K562 (cell line): ENCODE measurements around the gene CALB2. TPM values are rescaled to one million over a fixed set of nuclear protein-coding genes. Genes with fewer than 3 reads are reported as not detected.

Experiments
- ATAC-seq: fragments of 200-7000 bp; cut with Tn5 transposase; 3 replicates; pipeline ENCODE4 v1.9.1; 2020; ENCODE audit warnings: moderate library complexity
- BruUV-seq: library from RNA; stranded (reverse); fragments of 400-500 nt; replicated peaks from 2 replicates; lab custom pipeline; 2021; lab: Mats Ljungman, UMichigan
- CTCF ChIA-PET: fragments of 300-600 bp; formaldehyde crosslinking; extraction: SDS; loops from one replicate; lab custom pipeline; 2021; ENCODE audit warnings: low intra/inter-chr PET ratio; lab: Yijun Ruan, JAX
- POLR2A ChIA-PET: fragments of 300-600, 350-650 bp; sonication (Branson Sonifier 250); formaldehyde crosslinking; extraction: SDS; loops from one replicate; lab custom pipeline; 2021; ENCODE audit warnings: antibody characterized with exemption, inconsistent platforms; lab: Yijun Ruan, JAX
- DNase-seq, 4 experiments: peaks; one replicate each; pipeline versions ENCODE4 v3.0.0 to v3.0.0-alpha.2; 2011 to 2018; ENCODE audit warnings: low spot score in 3 of 4, mixed read lengths in 3 of 4; ENCODE audit errors: extremely low read depth in 1 of 4
- FAIRE-seq: peaks from 2 replicates; lab custom pipeline; 2011; peaks lifted over from hg19 to GRCh38; lab: Jason Lieb, UNC
- H2AFZ ChIP-seq: 2 replicates; pipeline ENCODE4 v1.6.0; 2011; ENCODE audit warnings: low read depth, low read length, control low read depth, inconsistent platforms
- H3K27ac ChIP-seq: fragments of 200-600 bp; 3 replicates; pipeline ENCODE4 v1.8.0; 2011; ENCODE audit warnings: low read depth, mild to moderate bottlenecking, control low read depth, inconsistent platforms, low read length, moderate library complexity, mixed read lengths; ENCODE audit errors: extremely low read depth
- H3K27me3 ChIP-seq, 2 experiments: fragments of 300-600 bp in 1 of 2; 2 replicates in 1 of 2; 3 replicates in 1 of 2; pipeline versions ENCODE4 v1.6.0 to v1.8.0; 2011; ENCODE audit warnings: inconsistent platforms in 2 of 2, low read length in 2 of 2, mild to moderate bottlenecking in 1 of 2, mixed read lengths in 1 of 2, moderate library complexity in 1 of 2; ENCODE audit not compliant: control insufficient read depth in 2 of 2, insufficient read depth in 2 of 2
- H3K36me3 ChIP-seq: fragments of 300-600 bp; 3 replicates; pipeline ENCODE4 v1.8.0; 2011; ENCODE audit warnings: mild to moderate bottlenecking, low read length, inconsistent platforms; ENCODE audit not compliant: control insufficient read depth, insufficient read depth
- H3K4me1 ChIP-seq, 2 experiments: fragments of 200-600 bp in 1 of 2; replicated peaks in 1 of 2; 2 replicates in 1 of 2; 3 replicates in 1 of 2; pipeline versions ENCODE4 v1.5.1 to v1.8.0; 2011; ENCODE audit warnings: inconsistent platforms in 2 of 2, low read length in 2 of 2, mild to moderate bottlenecking in 1 of 2, mixed read lengths in 1 of 2, moderate library complexity in 1 of 2; ENCODE audit not compliant: control insufficient read depth in 2 of 2, insufficient read depth in 2 of 2
- H3K4me2 ChIP-seq: 2 replicates; pipeline ENCODE4 v1.6.1; 2011; ENCODE audit warnings: low read length, control low read depth, inconsistent platforms, mixed read lengths; ENCODE audit not compliant: insufficient read depth
- H3K4me3 ChIP-seq: fragments of 200-600 bp; sonication (generic), shearing (Covaris generic); 2 replicates; pipeline ENCODE4 v1.5.1; 2016; ENCODE audit warnings: control low read depth, inconsistent platforms
- H3K79me2 ChIP-seq: fragments of 200-600 bp; 3 replicates; pipeline ENCODE4 v1.8.0; 2011; ENCODE audit warnings: low read length, inconsistent platforms; ENCODE audit not compliant: control insufficient read depth, insufficient read depth
- H3K9ac ChIP-seq, 2 experiments: 2 replicates each; pipeline versions ENCODE4 v1.6.0 to v1.6.1; 2011; ENCODE audit warnings: low read depth in 2 of 2, low read length in 2 of 2, control low read depth in 1 of 2, inconsistent platforms in 1 of 2, mild to moderate bottlenecking in 1 of 2, mixed read lengths in 1 of 2; ENCODE audit not compliant: insufficient read depth in 1 of 2
- H3K9me1 ChIP-seq: one replicate; pipeline ENCODE4 v1.6.0; 2011; ENCODE audit warnings: inconsistent platforms, mild to moderate bottlenecking, low read length, moderate library complexity; ENCODE audit not compliant: control insufficient read depth, insufficient read depth
- H3K9me3 ChIP-seq: replicated peaks from 2 replicates; pipeline ENCODE4 v1.5.1; 2011; ENCODE audit warnings: low read depth, low read length, inconsistent platforms; ENCODE audit not compliant: control insufficient read depth, insufficient read depth
- H4K20me1 ChIP-seq: replicated peaks from 2 replicates; pipeline ENCODE4 v1.6.1; 2011; ENCODE audit warnings: low read length, inconsistent platforms, mixed read lengths; ENCODE audit not compliant: control insufficient read depth, insufficient read depth
- FOSL1 ChIP-seq: fragments of 200-800 bp; sonication (Bioruptor generic); conservative IDR thresholded peaks from 2 replicates; pipeline ENCODE4 v1.6.1; 2016; ENCODE audit warnings: missing genetic modification characterization, missing compliant biosample characterization
- FOXK1 ChIP-seq: sonication (generic); formaldehyde crosslinking; IDR thresholded peaks from 2 replicates; pipeline ENCODE4 v1.8.0; 2022; ENCODE audit warnings: missing genetic modification reagents, mild to moderate bottlenecking, borderline replicate concordance
- HNRNPLL ChIP-seq: fragments of 200-400 bp; formaldehyde crosslinking; IDR thresholded peaks from 2 replicates; pipeline ENCODE4 v1.6.1; 2017; ENCODE audit warnings: low read length, low read depth, mild to moderate bottlenecking; ENCODE audit not compliant: poor library complexity, severe bottlenecking
- MCM7 ChIP-seq, 2 experiments: fragments of 450-650 bp; IDR thresholded peaks; 2 replicates each; pipeline ENCODE4 v1.6.1; 2016 to 2018
- MTA2 ChIP-seq: fragments of 450-650 bp; IDR thresholded peaks from 2 replicates; pipeline ENCODE4 v1.6.1; 2016; ENCODE audit warnings: low read depth
- NONO ChIP-seq, 2 experiments: fragments of 200-400 bp in 1 of 2; fragments of 450-650 bp in 1 of 2; formaldehyde crosslinking in 1 of 2; IDR thresholded peaks; 2 replicates each; pipeline ENCODE4 v1.6.1; 2017; ENCODE audit warnings: low read depth in 2 of 2, mild to moderate bottlenecking in 2 of 2, moderate library complexity in 2 of 2, low read length in 1 of 2
- PTTG1 ChIP-seq: fragments of 450-650 bp; IDR thresholded peaks from 2 replicates; pipeline ENCODE4 v1.6.1; 2016; ENCODE audit warnings: low read depth, mild to moderate bottlenecking, missing genetic modification characterization, missing compliant biosample characterization
- PURB ChIP-seq: sonication (generic); formaldehyde crosslinking; IDR thresholded peaks from 2 replicates; pipeline ENCODE4 v1.9.0; 2021; ENCODE audit warnings: low read depth, mild to moderate bottlenecking, missing genetic modification reagents
- TEAD4 ChIP-seq, 2 experiments: sonication (generic) in 1 of 2; formaldehyde crosslinking in 1 of 2; IDR thresholded peaks; 2 replicates each; pipeline versions ENCODE4 v1.6.1 to v1.8.0; 2012 to 2022; ENCODE audit warnings: borderline replicate concordance in 1 of 2, inconsistent platforms in 1 of 2, low read length in 1 of 2, mild to moderate bottlenecking in 1 of 2, missing genetic modification reagents in 1 of 2
- WGBS: fragments of 100-300 bp; shearing (Covaris generic); methylation state at CpG from one replicate; pipeline ENCODE4 v1.1.6; 2016; ENCODE audit warnings: low coverage, mixed read lengths; ENCODE audit not compliant: insufficient coverage; ENCODE audit errors: missing lambda C conversion rate; 5-methylcytosine and 5-hydroxymethylcytosine counted together
- in situ Hi-C: fragments of 300-500 bp; cut with MboI; formaldehyde crosslinking; loops from 4 replicates; pipeline ENCODE4 v1.15.0; 2018; ENCODE audit warnings: inconsistent platforms, mixed read lengths
- intact Hi-C: fragments of 100-400 bp; cut with micrococcal nuclease; formaldehyde crosslinking; loops from 2 replicates; pipeline ENCODE4 v1.14.2; 2022
- polyA plus RNA-seq, 8 experiments: library from polyadenylated mRNA; depleted of rRNA in 4 of 8; stranded (reverse) in 5 of 8; unstranded in 3 of 8; fragments of >200 nt; fragmentation: Nextera tagmentation in 2 of 8; fragmentation: Illumina TruSeq in 1 of 8; extraction: Ambion mirVana in 2 of 8; extraction: Trizol in 1 of 8; gene quantifications; 2 replicates each; pipeline versions ENCODE4 v1.2.1 to v1.2.3, GENCODE V29; 2011 to 2014; ENCODE audit warnings: inconsistent platforms in 1 of 8, missing spikeins in 1 of 8
- total RNA-seq, 7 experiments: library from RNA; depleted of rRNA in 6 of 7; stranded (reverse); fragments of >200 nt in 6 of 7; fragmentation: Illumina TruSeq in 2 of 7; extraction: Trizol in 2 of 7; gene quantifications; 2 replicates each; pipeline versions ENCODE4 v1.2.1 to v1.2.3, GENCODE V29; 2011 to 2021; ENCODE audit warnings: low replicate concordance in 1 of 7
- TF ChIP-seq, protein P1 (sequence below): sonication (generic); formaldehyde crosslinking; IDR thresholded peaks from 2 replicates; pipeline ENCODE4 v1.8.0; 2022; ENCODE audit warnings: mild to moderate bottlenecking, missing genetic modification reagents
- TF ChIP-seq, protein P2 (sequence below): fragments of 250-450 bp; sonication (Bioruptor Pico); IDR thresholded peaks from 2 replicates; pipeline ENCODE4 v1.4.0; 2020; ENCODE audit warnings: mild to moderate bottlenecking, moderate library complexity

Gene CALB2
- total and polyA plus RNA-seq, 9 of the 15 experiments (the other 6 are each of a cell fraction or from before 2014, with no cell fraction given) = not detected

DNA sequence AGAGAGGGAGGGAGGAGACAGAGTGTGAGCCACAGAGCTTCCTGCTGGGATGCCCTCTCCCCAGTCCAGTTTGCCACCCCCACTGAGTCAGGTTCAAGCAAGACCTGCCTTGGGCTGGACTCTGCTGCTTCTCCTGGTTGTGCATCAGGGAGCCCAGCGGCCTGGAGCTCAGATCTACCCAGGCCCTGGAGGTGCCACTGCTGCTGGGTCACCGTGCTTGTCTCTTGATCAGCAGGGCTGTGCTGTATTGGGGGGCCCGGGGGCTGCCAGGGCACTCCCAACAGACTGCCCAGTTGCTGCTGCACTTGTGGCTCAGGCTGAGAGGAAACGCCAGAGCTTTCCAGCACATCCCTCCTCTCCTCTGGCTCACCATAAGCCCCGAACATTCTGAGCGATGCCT, 74.4 kb downstream of the CALB2 start:
- in situ Hi-C loops = no loop called here
- no peak for FAIRE-seq
- no peak overlapping the region for H3K9ac ChIP-seq
- CTCF ChIA-PET = no interaction called here
- H3K4me2 ChIP-seq = no peak overlapping the region
- peaks cover 3% of the 10 kb centered on the region for H3K9me1 ChIP-seq
- intact Hi-C loops = loop anchor here (5.0 kb wide), 1 partner anchor 64 kb away; no protein-coding TSS in a partner anchor
- H3K4me1 ChIP-seq = peaks cover 12 to 18% of the 10 kb centered on the region in 2 experiments; a peak in 4 of 5 replicates
- BruUV-seq = no TSS peak
- H3K36me3 ChIP-seq = no peaks in the 10 kb centered on the region
- peaks cover 13 to 51% of the 10 kb centered on the region in 2 experiments; a peak in 4 of 5 replicates for H3K27me3 ChIP-seq
- no peak for TF ChIP-seq FOSL1 (tag)
- TF ChIP-seq NONO (IDR thresholded peaks at IDR 0.05; ENCODE audit: low read depth in 2 of 2, low read length in 1 of 2) = no peak
- TF ChIP-seq, protein P1, sequence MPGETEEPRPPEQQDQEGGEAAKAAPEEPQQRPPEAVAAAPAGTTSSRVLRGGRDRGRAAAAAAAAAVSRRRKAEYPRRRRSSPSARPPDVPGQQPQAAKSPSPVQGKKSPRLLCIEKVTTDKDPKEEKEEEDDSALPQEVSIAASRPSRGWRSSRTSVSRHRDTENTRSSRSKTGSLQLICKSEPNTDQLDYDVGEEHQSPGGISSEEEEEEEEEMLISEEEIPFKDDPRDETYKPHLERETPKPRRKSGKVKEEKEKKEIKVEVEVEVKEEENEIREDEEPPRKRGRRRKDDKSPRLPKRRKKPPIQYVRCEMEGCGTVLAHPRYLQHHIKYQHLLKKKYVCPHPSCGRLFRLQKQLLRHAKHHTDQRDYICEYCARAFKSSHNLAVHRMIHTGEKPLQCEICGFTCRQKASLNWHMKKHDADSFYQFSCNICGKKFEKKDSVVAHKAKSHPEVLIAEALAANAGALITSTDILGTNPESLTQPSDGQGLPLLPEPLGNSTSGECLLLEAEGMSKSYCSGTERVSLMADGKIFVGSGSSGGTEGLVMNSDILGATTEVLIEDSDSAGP = no peak
- no peak for TF ChIP-seq PTTG1
- TF ChIP-seq MTA2 = no peak
- no peak for TF ChIP-seq HNRNPLL
- no peak for TF ChIP-seq TEAD4 (IDR thresholded peaks at IDR 0.05; ENCODE audit: low read length)
- TF ChIP-seq TEAD4 (CRISPR knock-in tag; IDR thresholded peaks at IDR 0.05; ENCODE audit: borderline replicate concordance) = no peak
- TF ChIP-seq MCM7 (IDR thresholded peaks at IDR 0.05) = no peak
- TF ChIP-seq, protein P2, sequence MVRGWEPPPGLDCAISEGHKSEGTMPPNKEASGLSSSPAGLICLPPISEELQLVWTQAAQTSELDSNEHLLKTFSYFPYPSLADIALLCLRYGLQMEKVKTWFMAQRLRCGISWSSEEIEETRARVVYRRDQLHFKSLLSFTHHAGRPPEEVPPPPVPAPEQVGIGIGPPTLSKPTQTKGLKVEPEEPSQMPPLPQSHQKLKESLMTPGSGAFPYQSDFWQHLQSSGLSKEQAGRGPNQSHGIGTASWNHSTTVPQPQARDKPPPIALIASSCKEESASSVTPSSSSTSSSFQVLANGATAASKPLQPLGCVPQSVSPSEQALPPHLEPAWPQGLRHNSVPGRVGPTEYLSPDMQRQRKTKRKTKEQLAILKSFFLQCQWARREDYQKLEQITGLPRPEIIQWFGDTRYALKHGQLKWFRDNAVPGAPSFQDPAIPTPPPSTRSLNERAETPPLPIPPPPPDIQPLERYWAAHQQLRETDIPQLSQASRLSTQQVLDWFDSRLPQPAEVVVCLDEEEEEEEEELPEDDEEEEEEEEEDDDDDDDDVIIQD (CRISPR knock-in tag) = no peak
- no peak for TF ChIP-seq FOXK1 (CRISPR knock-in tag)
- TF ChIP-seq PURB = no peak
- DNase-seq = no peak
- H3K27ac ChIP-seq = no peak overlapping the region
- no peak overlapping the region for H3K4me3 ChIP-seq
- WGBS = 0% methylated on average over 6 of the region's 6 CpGs
- no peak for ATAC-seq
- H3K9me3 ChIP-seq = no peaks in the 10 kb centered on the region
- H2AFZ ChIP-seq = no peak overlapping the region
- POLR2A ChIA-PET = interaction anchor here (0.7 kb wide), 1 partner anchor 23 kb away, joined by 3 read pairs; no protein-coding TSS in a partner anchor
- 0 out of 2 replicates have a peak, but pooled peaks cover 3% of the 10 kb centered on the region for H4K20me1 ChIP-seq
- no peaks in the 10 kb centered on the region for H3K79me2 ChIP-seq
